GM19455 (cell line): ENCODE data around the gene SDK1.

Experiments used
- ATAC-seq: cut with Tn5 transposase; IDR thresholded peaks from one replicate; pipeline ENCODE4 v1.9.1; 2021; ENCODE audit not compliant: unreplicated experiment

The SDK1 gene

DNA sequence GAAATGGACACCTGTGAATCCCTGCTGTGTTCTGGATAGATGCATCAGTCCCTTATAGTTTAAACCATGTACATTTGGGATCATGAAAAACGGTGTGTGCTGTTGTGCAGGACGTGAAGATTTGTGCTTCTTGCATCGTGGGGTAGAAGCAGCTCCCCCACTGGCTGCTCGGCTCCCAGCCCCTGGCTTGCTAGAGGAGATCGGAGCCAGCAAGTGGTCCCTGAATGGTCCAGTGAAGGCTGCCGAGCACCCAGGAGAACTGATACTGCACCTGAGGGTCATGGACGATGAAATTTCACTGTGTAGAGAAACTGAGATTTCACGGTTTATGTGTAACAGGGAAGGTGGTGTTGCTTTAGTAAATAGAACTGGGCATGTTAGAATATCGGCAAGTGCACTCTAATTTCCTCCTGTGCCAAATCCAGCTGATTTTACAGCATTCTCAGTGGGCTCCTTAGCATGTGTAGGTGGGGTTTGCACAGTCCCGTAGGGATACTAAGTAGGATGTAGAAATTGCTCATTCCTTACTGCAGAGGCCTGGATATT is 726.0 kb downstream of the SDK1 start:
- no peak for ATAC-seq

GRCh38 chr7:4028221-4028620 is 727.2 kb downstream of the SDK1 start:
- no peak for ATAC-seq

- no peak for ATAC-seq
These were observed 728.9 kb downstream of the SDK1 start for GRCh38 chr7:4029941-4030340.

- ATAC-seq: no peak
These were observed 729.4 kb downstream of the SDK1 start for GRCh38 chr7:4030346-4030950.

DNA sequence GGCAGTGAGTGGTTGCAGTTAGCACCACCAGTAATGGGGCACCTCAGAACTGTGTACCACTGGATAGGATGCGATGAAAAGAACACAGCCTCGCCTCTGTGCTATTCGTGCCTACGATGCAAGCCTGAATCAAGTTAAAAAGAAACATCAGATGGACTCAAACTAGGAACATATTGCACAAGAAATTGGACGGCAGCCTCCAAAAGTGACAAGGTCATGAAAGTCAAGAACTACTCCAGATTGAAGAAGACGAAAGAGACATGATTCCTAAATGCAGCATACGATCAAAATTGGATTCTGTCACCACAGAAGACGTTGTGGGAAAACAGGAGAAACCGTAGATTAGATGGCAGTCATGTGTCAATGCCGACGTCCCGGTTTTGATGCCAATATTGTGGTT is 732.9 kb downstream of the SDK1 start:
- no peak for ATAC-seq

GRCh38 chr7:4037308-4037707 is 736.3 kb downstream of the SDK1 start:
- ATAC-seq: no peak

- ATAC-seq: no peak
These were observed 736.8 kb downstream of the SDK1 start for GRCh38 chr7:4037877-4038276.

DNA sequence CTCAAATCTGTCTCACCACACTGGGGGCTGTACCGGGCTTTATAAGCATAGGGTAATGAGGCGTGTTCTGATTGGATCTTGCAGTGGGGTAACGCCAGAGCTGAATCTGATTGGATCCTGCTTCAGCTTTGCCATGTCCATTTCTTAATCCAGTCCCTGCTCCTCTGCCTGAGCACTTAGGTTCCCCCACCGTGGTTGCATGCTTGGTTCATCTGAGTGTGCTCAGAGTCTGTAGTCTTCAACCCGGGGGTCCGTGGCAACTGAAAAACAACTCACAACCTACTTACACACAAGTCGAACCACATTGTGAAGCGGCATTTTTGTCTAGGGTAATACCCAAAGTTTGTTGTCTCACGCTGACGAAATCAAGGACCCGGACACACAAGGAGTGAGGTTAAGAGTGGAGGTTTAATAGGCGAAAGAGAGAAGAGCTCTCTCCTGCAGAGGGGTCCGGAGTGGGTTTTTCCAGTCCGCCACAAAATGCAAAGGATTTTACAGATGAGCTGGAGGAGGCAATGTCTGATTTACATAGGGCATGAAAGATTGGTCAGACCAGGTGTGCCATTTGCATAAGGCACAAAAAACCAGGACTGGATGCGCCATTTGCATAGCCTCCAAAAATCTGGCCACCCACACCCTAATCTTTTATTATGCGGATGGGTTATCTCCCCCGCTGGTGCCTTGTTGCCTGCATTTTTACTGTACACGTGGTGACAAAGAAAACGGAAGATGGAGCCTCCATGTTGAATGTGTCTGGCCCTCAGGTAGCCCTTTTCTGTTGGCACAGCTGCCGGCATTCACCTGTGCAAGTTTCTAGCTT is 739.3 kb downstream of the SDK1 start:
- no peak for ATAC-seq

DNA sequence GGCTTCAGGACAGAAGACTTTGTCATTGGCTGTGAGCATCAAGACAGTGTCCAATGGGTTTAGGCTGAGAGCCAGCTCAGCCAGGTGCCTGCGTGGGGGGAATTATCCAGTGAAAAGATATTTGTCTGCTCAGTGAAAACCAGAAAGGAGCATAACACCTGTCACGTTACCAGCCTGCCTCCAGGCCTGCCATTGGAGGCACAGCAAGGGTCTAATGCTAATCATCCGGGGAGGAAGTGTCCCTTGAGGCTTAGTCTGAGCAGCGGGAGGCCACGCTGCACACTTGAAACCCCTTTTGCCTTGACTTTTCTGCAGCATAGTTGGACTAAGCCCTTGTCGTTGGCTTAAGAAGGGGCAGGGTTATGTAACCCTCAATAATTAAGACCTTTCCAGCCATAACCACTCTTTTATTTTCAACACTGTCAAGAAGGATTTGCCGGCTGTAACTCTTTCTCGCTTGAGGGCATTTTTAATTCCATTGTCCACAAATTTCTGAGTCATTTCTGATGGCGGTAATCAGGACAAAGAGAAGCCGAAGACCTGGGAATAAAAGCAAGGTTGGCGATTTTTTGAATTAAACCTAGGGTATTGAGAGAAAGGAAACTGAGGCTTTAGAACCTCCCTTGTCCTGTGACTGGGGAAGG is 741.5 kb downstream of the SDK1 start:
- ATAC-seq: no peak

- ATAC-seq: no peak
These were observed 742.9 kb downstream of the SDK1 start for GRCh38 chr7:4043988-4044387.

GRCh38 chr7:4045450-4045849 is 744.4 kb downstream of the SDK1 start:
- no peak for ATAC-seq

DNA sequence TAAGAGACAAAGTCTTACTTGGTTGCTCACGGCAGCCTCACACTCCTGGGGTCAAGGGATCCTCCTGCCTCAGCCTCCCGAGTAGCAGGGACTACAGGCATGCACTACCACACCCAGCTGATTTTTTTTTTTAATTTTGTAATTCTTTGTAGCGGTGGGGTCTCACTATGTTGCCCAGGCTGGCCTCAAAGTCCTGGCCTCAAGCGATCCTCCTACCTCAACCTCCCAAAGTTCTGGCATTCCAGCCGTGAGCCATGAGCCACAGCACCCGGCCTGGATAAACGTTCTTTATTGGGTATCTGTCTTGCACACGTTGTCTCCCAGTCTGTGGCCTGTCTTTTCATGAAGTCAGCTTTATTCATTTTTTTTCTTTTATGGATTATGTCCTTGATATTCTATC is 744.9 kb downstream of the SDK1 start:
- ATAC-seq: no peak

GRCh38 chr7:4048336-4048735 is 747.3 kb downstream of the SDK1 start:
- ATAC-seq: no peak

- ATAC-seq: no peak
These were observed 748.1 kb downstream of the SDK1 start for GRCh38 chr7:4049202-4049601.

DNA sequence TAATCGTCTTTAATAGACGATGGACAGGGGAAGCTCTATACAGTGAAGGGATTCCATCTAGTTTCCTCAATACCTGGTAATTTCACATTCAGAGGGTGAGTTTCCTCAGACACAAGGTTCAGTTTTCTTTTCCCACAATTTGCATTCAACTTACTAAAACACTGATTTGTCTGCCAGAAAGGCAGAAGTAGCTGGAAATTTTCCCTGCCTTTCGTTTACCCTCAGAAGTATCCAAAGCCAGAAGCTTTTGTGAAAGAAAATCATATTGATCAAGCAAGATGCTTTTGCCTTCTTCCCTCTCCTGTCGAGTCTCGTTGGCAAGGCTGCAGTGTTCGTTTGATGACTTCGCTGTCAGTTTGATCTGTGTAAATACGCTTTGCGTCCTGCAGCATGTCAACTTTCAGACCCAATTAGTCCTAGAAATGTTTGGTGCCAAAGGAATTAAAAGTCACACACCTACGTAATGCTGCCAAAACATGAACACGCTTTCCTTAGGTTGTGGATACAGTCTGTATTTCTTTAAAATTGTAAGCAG is 749.1 kb downstream of the SDK1 start:
- ATAC-seq: no peak

DNA sequence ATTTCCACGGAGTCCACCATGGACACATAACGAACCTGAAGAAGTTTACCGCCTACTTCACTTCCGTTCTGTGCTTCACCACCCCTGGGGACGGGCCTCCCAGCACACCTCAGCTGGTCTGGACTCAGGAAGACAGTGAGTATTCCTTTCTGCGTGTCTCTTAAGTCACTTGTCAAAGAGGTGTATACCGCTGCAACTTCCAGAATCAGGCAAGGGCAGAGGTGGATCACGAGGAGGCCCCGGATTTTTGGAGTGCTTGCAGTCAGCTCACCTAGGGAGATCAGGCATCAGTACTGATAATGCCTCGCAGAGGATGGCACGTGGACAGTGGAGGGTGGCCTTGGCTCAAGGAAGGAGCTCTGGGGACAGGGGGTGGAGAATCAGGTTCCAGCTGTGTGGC is 750.6 kb downstream of the SDK1 start:
- no peak for ATAC-seq

GRCh38 chr7:4052130-4052529 is 751.1 kb downstream of the SDK1 start:
- ATAC-seq: no peak

GRCh38 chr7:4054158-4054557 is 753.1 kb downstream of the SDK1 start:
- ATAC-seq: no peak

DNA sequence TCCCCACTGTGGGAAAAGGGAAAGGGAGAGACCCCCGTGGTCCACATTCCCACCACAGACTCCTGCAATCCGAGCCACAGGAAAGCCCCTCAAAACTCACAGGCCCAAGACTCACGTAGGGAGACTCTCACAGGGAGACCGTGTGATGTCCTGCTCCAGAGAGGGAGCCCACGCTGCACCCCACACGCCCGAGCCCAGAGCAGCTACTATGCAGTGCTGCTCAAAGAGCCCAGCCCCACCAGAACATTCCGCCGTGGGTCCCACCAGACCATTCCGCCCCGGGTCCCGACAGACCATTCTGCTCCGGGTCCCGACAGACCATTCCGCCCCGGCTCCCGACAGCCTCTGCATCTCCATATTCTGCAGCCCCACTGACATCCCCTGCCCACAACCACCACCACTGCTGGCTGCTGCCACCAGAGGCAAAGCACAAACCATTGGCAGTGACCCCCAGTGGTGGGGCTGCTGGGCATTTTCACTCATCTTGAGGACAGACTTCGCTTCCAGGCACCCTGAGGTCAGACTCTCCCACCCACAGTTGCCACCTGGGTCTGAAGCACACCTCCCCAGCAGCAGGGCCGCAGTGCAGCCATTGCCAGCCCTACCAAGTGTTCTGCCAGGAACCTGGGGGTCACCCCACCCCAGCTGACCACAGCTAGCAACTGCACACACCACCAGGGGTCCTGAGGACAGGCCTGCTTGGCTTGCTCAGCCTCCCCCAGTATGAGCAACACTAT is 755.7 kb downstream of the SDK1 start:
- ATAC-seq: no peak

GRCh38 chr7:4057289-4057616 is 756.2 kb downstream of the SDK1 start:
- no peak for ATAC-seq

DNA sequence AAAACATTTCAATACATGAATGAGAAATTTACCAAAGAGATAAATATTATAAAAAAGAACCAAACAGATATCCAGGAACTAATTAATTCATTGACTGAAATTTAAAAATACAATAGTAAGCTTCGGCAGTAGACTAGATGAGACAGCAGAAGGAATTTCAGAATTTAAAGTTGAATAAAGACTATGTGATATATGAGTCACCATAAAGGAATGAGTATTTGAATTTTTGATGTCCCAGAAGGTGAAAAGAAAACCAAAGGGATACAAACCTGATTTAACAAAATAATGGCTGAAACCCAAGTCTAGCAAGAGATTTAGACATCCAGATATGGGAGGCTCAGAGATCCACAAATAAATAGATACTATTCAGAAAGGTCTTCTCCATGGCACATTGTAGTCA is 757.1 kb downstream of the SDK1 start:
- no peak for ATAC-seq
